Stimulated activated memory B cell treated with anti-CD40 and anti-IgM and Interleukin-4, amounts not matched to agents 10 μg/mL and 1 μg/mL and 100 μg/mL, for 72 hours (primary cell): ENCODE results near the gene SPNS2.

Experiments
- ATAC-seq: fragments of 150-1000 bp; cut with Tn5 transposase; 2 replicates; pipeline ENCODE4 v1.10.0; 2021
- H3K27ac Mint-ChIP-seq: one replicate; pipeline ENCODE4 v1.8.0; 2022; ENCODE audit warnings: mild to moderate bottlenecking, mixed read lengths
- H3K27me3 Mint-ChIP-seq: one replicate; pipeline ENCODE4 v1.8.0; 2022; ENCODE audit warnings: mixed read lengths
- H3K36me3 Mint-ChIP-seq: one replicate; pipeline ENCODE4 v1.8.0; 2022; ENCODE audit warnings: mixed read lengths
- H3K4me1 Mint-ChIP-seq: one replicate; pipeline ENCODE4 v1.8.0; 2022; ENCODE audit warnings: mixed read lengths
- H3K4me3 Mint-ChIP-seq: one replicate; pipeline ENCODE4 v1.8.0; 2022; ENCODE audit warnings: mild to moderate bottlenecking, moderate library complexity, mixed read lengths
- H3K9me3 Mint-ChIP-seq: one replicate; pipeline ENCODE4 v1.8.0; 2022; ENCODE audit warnings: mixed read lengths

Gene SPNS2

GRCh38 chr17:4542726-4543191, 44.1 kb downstream of the SPNS2 start:
- H3K4me1 Mint-ChIP-seq, result no peaks in the 10 kb centered on the region
- no peaks in the 10 kb centered on the region for H3K27me3 Mint-ChIP-seq
- peaks cover 68% of the 10 kb centered on the region for H3K36me3 Mint-ChIP-seq
- no peaks in the 10 kb centered on the region for H3K9me3 Mint-ChIP-seq
- no peak for ATAC-seq
- no peak overlapping the region for H3K4me3 Mint-ChIP-seq
- H3K27ac Mint-ChIP-seq, result no peak overlapping the region

GRCh38 chr17:4543557-4544026, 44.9 kb downstream of the SPNS2 start:
- no peaks in the 10 kb centered on the region for H3K9me3 Mint-ChIP-seq
- no peak overlapping the region for H3K27ac Mint-ChIP-seq
- no peak for ATAC-seq
- no peaks in the 10 kb centered on the region for H3K4me1 Mint-ChIP-seq
- H3K27me3 Mint-ChIP-seq, result no peaks in the 10 kb centered on the region
- peaks cover 68% of the 10 kb centered on the region for H3K36me3 Mint-ChIP-seq
- no peak overlapping the region for H3K4me3 Mint-ChIP-seq

GRCh38 chr17:4544135-4544950, 45.7 kb downstream of the SPNS2 start:
- peaks cover 71% of the 10 kb centered on the region for H3K36me3 Mint-ChIP-seq
- H3K4me1 Mint-ChIP-seq, result no peaks in the 10 kb centered on the region
- ATAC-seq, result no peak
- no peaks in the 10 kb centered on the region for H3K9me3 Mint-ChIP-seq
- no peaks in the 10 kb centered on the region for H3K27me3 Mint-ChIP-seq
- no peak overlapping the region for H3K27ac Mint-ChIP-seq
- H3K4me3 Mint-ChIP-seq, result no peak overlapping the region

- Mint-ChIP-seq H3K27me3 (no peaks in the 10 kb centered on the region), H3K36me3 (peaks cover 70% of the 10 kb centered on the region), H3K27ac (no peak overlapping the region), H3K9me3 (no peaks in the 10 kb centered on the region), H3K4me1 (no peaks in the 10 kb centered on the region), H3K4me3 (no peak overlapping the region)
- no peak for ATAC-seq
Observed at GRCh38 chr17:4544951-4545216, 46.2 kb downstream of the SPNS2 start.

GRCh38 chr17:4545217-4545951, 46.7 kb downstream of the SPNS2 start:
- H3K36me3 Mint-ChIP-seq, result peaks cover 71% of the 10 kb centered on the region
- no peak overlapping the region for H3K4me3 Mint-ChIP-seq
- no peak overlapping the region for H3K27ac Mint-ChIP-seq
- ATAC-seq, result no peak
- H3K4me1 Mint-ChIP-seq, result no peaks in the 10 kb centered on the region
- no peaks in the 10 kb centered on the region for H3K9me3 Mint-ChIP-seq
- H3K27me3 Mint-ChIP-seq, result no peaks in the 10 kb centered on the region

- no peaks in the 10 kb centered on the region for H3K27me3 Mint-ChIP-seq
- no peak overlapping the region for H3K4me3 Mint-ChIP-seq
- no peaks in the 10 kb centered on the region for H3K4me1 Mint-ChIP-seq
- ATAC-seq, result no peak
- H3K9me3 Mint-ChIP-seq, result no peaks in the 10 kb centered on the region
- H3K36me3 Mint-ChIP-seq, result peaks cover 71% of the 10 kb centered on the region
- no peak overlapping the region for H3K27ac Mint-ChIP-seq
Observed at GRCh38 chr17:4547118-4547906, 48.6 kb downstream of the SPNS2 start.

GRCh38 chr17:4548061-4548461, 49.4 kb downstream of the SPNS2 start:
- Mint-ChIP-seq H3K4me1 (no peaks in the 10 kb centered on the region), H3K27ac (no peak overlapping the region), H3K4me3 (no peak overlapping the region), H3K36me3 (peaks cover 64% of the 10 kb centered on the region), H3K27me3 (no peaks in the 10 kb centered on the region), H3K9me3 (no peaks in the 10 kb centered on the region)
- no peak for ATAC-seq

GRCh38 chr17:4548721-4549531, 50.2 kb downstream of the SPNS2 start:
- Mint-ChIP-seq H3K4me3 (no peak overlapping the region), H3K27me3 (no peaks in the 10 kb centered on the region), H3K27ac (no peak overlapping the region), H3K4me1 (peaks cover 5% of the 10 kb centered on the region), H3K9me3 (no peaks in the 10 kb centered on the region), H3K36me3 (peaks cover 58% of the 10 kb centered on the region)
- no peak for ATAC-seq

- no peak for ATAC-seq
- H3K27ac Mint-ChIP-seq, result no peak overlapping the region
- H3K4me1 Mint-ChIP-seq, result peaks cover 16% of the 10 kb centered on the region
- H3K27me3 Mint-ChIP-seq, result no peaks in the 10 kb centered on the region
- H3K4me3 Mint-ChIP-seq, result no peak overlapping the region
- peaks cover 53% of the 10 kb centered on the region for H3K36me3 Mint-ChIP-seq
- no peaks in the 10 kb centered on the region for H3K9me3 Mint-ChIP-seq
Observed at GRCh38 chr17:4549781-4550533, 51.3 kb downstream of the SPNS2 start.

- Mint-ChIP-seq H3K27me3 (no peaks in the 10 kb centered on the region), H3K36me3 (peaks cover 47% of the 10 kb centered on the region), H3K4me1 (peaks cover 19% of the 10 kb centered on the region), H3K4me3 (no peak overlapping the region), H3K9me3 (no peaks in the 10 kb centered on the region), H3K27ac (no peak overlapping the region)
- ATAC-seq, result no peak
Observed at GRCh38 chr17:4550534-4551039, 51.9 kb downstream of the SPNS2 start.

GRCh38 chr17:4551141-4551540, 52.5 kb downstream of the SPNS2 start:
- H3K4me3 Mint-ChIP-seq, result no peak overlapping the region
- H3K36me3 Mint-ChIP-seq, result peaks cover 43% of the 10 kb centered on the region
- peaks cover 25% of the 10 kb centered on the region for H3K4me1 Mint-ChIP-seq
- no peak for ATAC-seq
- H3K9me3 Mint-ChIP-seq, result no peaks in the 10 kb centered on the region
- H3K27me3 Mint-ChIP-seq, result no peaks in the 10 kb centered on the region
- no peak overlapping the region for H3K27ac Mint-ChIP-seq

- Mint-ChIP-seq H3K27me3 (no peaks in the 10 kb centered on the region), H3K36me3 (peaks cover 36% of the 10 kb centered on the region), H3K4me3 (no peak overlapping the region), H3K9me3 (no peaks in the 10 kb centered on the region), H3K4me1 (peaks cover 32% of the 10 kb centered on the region), H3K27ac (no peak overlapping the region)
- ATAC-seq, result no peak
Observed at GRCh38 chr17:4551796-4552525, 53.3 kb downstream of the SPNS2 start.

GRCh38 chr17:4553669-4554068, 55.0 kb downstream of the SPNS2 start:
- Mint-ChIP-seq H3K4me3 (peak overlapping the region; percentile 97), H3K36me3 (peaks cover 31% of the 10 kb centered on the region), H3K27me3 (no peaks in the 10 kb centered on the region), H3K9me3 (no peaks in the 10 kb centered on the region), H3K4me1 (peaks cover 37% of the 10 kb centered on the region), H3K27ac (peak overlapping the region; percentile 94)
- ATAC-seq, result no peak
